K562 (cell line): ENCODE measurements around the gene TOM1L2. TPM values are rescaled to one million over a fixed set of nuclear protein-coding genes. Genes with fewer than 3 reads are reported as not detected.
A peak's percentile ranks its signal among the peaks of the same experiment; 100 is the strongest.

Experiments used
- BMI1 ChIP-seq: fragments of 150-350 bp; IDR thresholded peaks from 2 replicates; pipeline ENCODE4 v1.6.1; 2014; ENCODE audit warnings: low read length
- BRCA1 ChIP-seq, 2 experiments: fragments of 450-650 bp in 1 of 2; sonication (generic) in 1 of 2; formaldehyde crosslinking in 1 of 2; IDR thresholded peaks; 2 replicates each; pipeline versions ENCODE4 v1.5.0 to v1.6.1; 2017 to 2020; ENCODE audit warnings: mild to moderate bottlenecking in 1 of 2, missing genetic modification reagents in 1 of 2
- BRD9 ChIP-seq: fragments of 450-650 bp; IDR thresholded peaks from 2 replicates; pipeline ENCODE4 v1.6.1; 2018; ENCODE audit warnings: low read depth; ENCODE audit not compliant: partially characterized antibody
- CREB3L1 ChIP-seq: fragments of 450-650 bp; IDR thresholded peaks from 2 replicates; pipeline ENCODE4 v1.6.1; 2014; ENCODE audit warnings: low read depth, mild to moderate bottlenecking, moderate library complexity, borderline replicate concordance
- DIDO1 ChIP-seq: fragments of 450-650 bp; IDR thresholded peaks from 2 replicates; pipeline ENCODE4 v1.6.1; 2016; ENCODE audit warnings: low read depth, missing biosample characterization, missing genetic modification characterization
- ELK1 ChIP-seq: sonication (generic); formaldehyde crosslinking; IDR thresholded peaks from 2 replicates; pipeline ENCODE4 v1.8.1; 2022; ENCODE audit warnings: missing genetic modification reagents
- FUS ChIP-seq: fragments of 200-400 bp; formaldehyde crosslinking; optimal IDR thresholded peaks from 2 replicates; pipeline ENCODE3; 2017; ENCODE audit warnings: low read depth, low read length
- HMGXB4 ChIP-seq: sonication (generic); formaldehyde crosslinking; IDR thresholded peaks from 2 replicates; pipeline ENCODE4 v1.8.1; 2023; ENCODE audit warnings: mild to moderate bottlenecking, missing genetic modification reagents
- IRF1 ChIP-seq: sonication (generic); formaldehyde crosslinking; IDR thresholded peaks from 2 replicates; pipeline ENCODE4 v1.8.0; 2022; ENCODE audit warnings: missing genetic modification reagents, mild to moderate bottlenecking, borderline replicate concordance
- MEF2D ChIP-seq: conservative IDR thresholded peaks from 2 replicates; pipeline ENCODE4 v1.6.1; 2016; ENCODE audit warnings: low read depth, missing genetic modification characterization, missing compliant biosample characterization
- NFIC ChIP-seq: fragments of 450-650 bp; IDR thresholded peaks from 2 replicates; pipeline ENCODE4 v1.6.1; 2017; ENCODE audit warnings: mild to moderate bottlenecking, inconsistent platforms
- NR2F6 ChIP-seq: fragments of 450-650 bp; formaldehyde crosslinking; IDR thresholded peaks from 2 replicates; pipeline ENCODE4 v1.4.0; 2020; ENCODE audit warnings: mild to moderate bottlenecking
- OTX1 ChIP-seq: fragments of 450-650 bp; formaldehyde crosslinking; IDR thresholded peaks from 2 replicates; pipeline ENCODE4 v1.4.0; 2022; ENCODE audit warnings: mild to moderate bottlenecking
- PHB2 ChIP-seq: fragments of 450-650 bp; IDR thresholded peaks from 2 replicates; pipeline ENCODE4 v1.6.1; 2017; ENCODE audit warnings: low read depth
- PPARD ChIP-seq: fragments of 250-450 bp; sonication (Bioruptor Pico); IDR thresholded peaks from 2 replicates; pipeline ENCODE4 v1.8.0; 2022; ENCODE audit warnings: inconsistent platforms, mild to moderate bottlenecking, moderate library complexity
- PURB ChIP-seq: sonication (generic); formaldehyde crosslinking; IDR thresholded peaks from 2 replicates; pipeline ENCODE4 v1.9.0; 2021; ENCODE audit warnings: low read depth, mild to moderate bottlenecking, missing genetic modification reagents
- STAG1 ChIP-seq: sonication (generic); formaldehyde crosslinking; IDR thresholded peaks from 2 replicates; pipeline ENCODE4 v1.5.0; 2020; ENCODE audit warnings: missing genetic modification reagents, borderline replicate concordance
- THAP7 ChIP-seq: fragments of 250-450 bp; sonication (Bioruptor Pico); IDR thresholded peaks from 2 replicates; pipeline ENCODE4 v1.5.0; 2021
- TSC22D4 ChIP-seq: fragments of 450-650 bp; IDR thresholded peaks from 2 replicates; pipeline ENCODE4 v1.6.1; 2016; ENCODE audit warnings: missing genetic modification characterization, missing biosample characterization, control low read depth
- YBX1 ChIP-seq: fragments of 450-650 bp; IDR thresholded peaks from 2 replicates; pipeline ENCODE4 v1.7.1; 2016; ENCODE audit warnings: mild to moderate bottlenecking
- ZNF140 ChIP-seq: fragments of 250-450 bp; sonication (Bioruptor Pico); IDR thresholded peaks from 2 replicates; pipeline ENCODE4 v1.8.0; 2021; ENCODE audit warnings: moderate library complexity, mild to moderate bottlenecking, inconsistent platforms
- ZNF280B ChIP-seq: fragments of 250-450 bp; sonication (Bioruptor Pico); IDR thresholded peaks from 2 replicates; pipeline ENCODE4 v1.5.1; 2021; ENCODE audit warnings: mild to moderate bottlenecking
- polyA plus RNA-seq, 8 experiments: library from polyadenylated mRNA; depleted of rRNA in 4 of 8; stranded (reverse) in 5 of 8; unstranded in 3 of 8; fragments of >200 nt; fragmentation: Nextera tagmentation in 2 of 8; fragmentation: Illumina TruSeq in 1 of 8; extraction: Ambion mirVana in 2 of 8; extraction: Trizol in 1 of 8; gene quantifications; 2 replicates each; pipeline versions ENCODE4 v1.2.1 to v1.2.3, GENCODE V29; 2011 to 2014; ENCODE audit warnings: inconsistent platforms in 1 of 8, missing spikeins in 1 of 8
- total RNA-seq, 7 experiments: library from RNA; depleted of rRNA in 6 of 7; stranded (reverse); fragments of >200 nt in 6 of 7; fragmentation: Illumina TruSeq in 2 of 7; extraction: Trizol in 2 of 7; gene quantifications; 2 replicates each; pipeline versions ENCODE4 v1.2.1 to v1.2.3, GENCODE V29; 2011 to 2021; ENCODE audit warnings: low replicate concordance in 1 of 7

Gene TOM1L2
- total and polyA plus RNA-seq, 9 of the 15 experiments (the other 6 are each of a cell fraction or from before 2014, with no cell fraction given), result 0.07 to 6.0 (median 2.5) TPM

GRCh38 chr17:17819561-17819995 lies 152.6 kb downstream of the TOM1L2 start (continued):
- TF ChIP-seq PPARD, result no peak
- no peak for TF ChIP-seq BRD9
- TF ChIP-seq FUS, result no peak
- TF ChIP-seq CREB3L1, result no peak
- TF ChIP-seq OTX1 (CRISPR knock-in tag), result no peak
- TF ChIP-seq BMI1, result no peak
- TF ChIP-seq NR2F6 (CRISPR knock-in tag), result no peak
- TF ChIP-seq STAG1 (CRISPR knock-in tag), result no peak
- TF ChIP-seq IRF1 (CRISPR knock-in tag), result no peak
- TF ChIP-seq NFIC, result peak; percentile 95
- no peak for TF ChIP-seq MEF2D (tag)
- TF ChIP-seq ELK1 (CRISPR knock-in tag), result no peak
- no peak for TF ChIP-seq HMGXB4 (CRISPR knock-in tag)
- no peak for TF ChIP-seq ZNF140
- TF ChIP-seq PURB (CRISPR knock-in tag), result no peak
- no peak for TF ChIP-seq YBX1
- TF ChIP-seq PHB2, result no peak
- TF ChIP-seq DIDO1 (tag), result no peak
- no peak for TF ChIP-seq THAP7 (CRISPR knock-in tag)
- no peak for TF ChIP-seq ZNF280B (CRISPR knock-in tag)
- TF ChIP-seq BRCA1 (IDR thresholded peaks at IDR 0.05), result no peak
- no peak for TF ChIP-seq BRCA1 (CRISPR knock-in tag; IDR thresholded peaks at IDR 0.05)
- no peak for TF ChIP-seq TSC22D4 (tag)
